HG03045 (cell line): ENCODE data around the gene PLA2G6.

Experiments
- ATAC-seq: cut with Tn5 transposase; IDR thresholded peaks from one replicate; pipeline ENCODE4 v1.9.1; 2021; ENCODE audit warnings: mild to moderate bottlenecking, moderate library complexity; ENCODE audit not compliant: unreplicated experiment

PLA2G6 gene

GRCh38 chr22:38074181-38075104, 107.2 kb downstream of the PLA2G6 start:
- ATAC-seq, result no peak

- no peak for ATAC-seq
Observed at GRCh38 chr22:38073150-38074130, 108.2 kb downstream of the PLA2G6 start.

- ATAC-seq, result no peak
Observed at GRCh38 chr22:38072322-38073149, 109.1 kb downstream of the PLA2G6 start.

- no peak for ATAC-seq
Observed at GRCh38 chr22:38071421-38072321, 110.0 kb downstream of the PLA2G6 start.

GRCh38 chr22:38070250-38070921, 111.2 kb downstream of the PLA2G6 start:
- no peak for ATAC-seq

- no peak for ATAC-seq
Observed at GRCh38 chr22:38069372-38070249, 112.0 kb downstream of the PLA2G6 start.

GRCh38 chr22:38068641-38069371, 112.8 kb downstream of the PLA2G6 start:
- no peak for ATAC-seq

GRCh38 chr22:38067761-38068360, 113.8 kb downstream of the PLA2G6 start:
- no peak for ATAC-seq

GRCh38 chr22:38067028-38067415, 114.6 kb downstream of the PLA2G6 start:
- ATAC-seq, result no peak

- ATAC-seq, result no peak
Observed at GRCh38 chr22:38066381-38067027, 115.1 kb downstream of the PLA2G6 start.

- ATAC-seq, result no peak
Observed at GRCh38 chr22:38065539-38065938, 116.1 kb downstream of the PLA2G6 start.

- no peak for ATAC-seq
Observed at GRCh38 chr22:38062791-38063190, 118.8 kb downstream of the PLA2G6 start.
